ENCODE measurements around the gene PITRM1. TPM values are rescaled to one million over a fixed set of nuclear protein-coding genes. Genes with fewer than 3 reads are reported as not detected.
"Not testable (repeated sequence)": the region's sequence is repeated elsewhere in the genome, so short reads cannot be mapped to it uniquely, and the experiment has no call there.

PITRM1 gene
- total RNA-seq, 1 experiment from 2014 or later, result 83.5 TPM

GRCh38 chr10:3178042-3178441 lies 5.5 kb upstream of the PITRM1 start:
- POLR2A ChIA-PET (ENCODE audit: low non-redundant PET), result no interaction called here
- Histone ChIP-seq H3K4me3 (ENCODE audit: low read depth, low read length, poor library complexity, severe bottlenecking) (no peak overlapping the region), H3K27me3 (replicated peaks; ENCODE audit: insufficient read depth, low read depth, low read length, poor library complexity) (peaks cover 14% of the 10 kb centered on the region), H3K9me3 (ENCODE audit: low read depth, low read length, poor library complexity, severe bottlenecking) (no peaks in the 10 kb centered on the region), H3K36me3 (ENCODE audit: insufficient read depth, low read length, poor library complexity, severe bottlenecking) (no peaks in the 10 kb centered on the region), H3K4me1 (ENCODE audit: insufficient read depth, low read length, poor library complexity, severe bottlenecking) (no peaks in the 10 kb centered on the region), H3K27ac (ENCODE audit: low read depth, low read length, poor library complexity, severe bottlenecking) (no peak overlapping the region)
- DNase-seq (ENCODE audit: low spot score), result no peak
- no TSS peak for BruUV-seq (replicated peaks)
- no peak for TF ChIP-seq EZH2 (IDR thresholded peaks at IDR 0.05; ENCODE audit: borderline replicate concordance, low read depth, low read length, poor library complexity, severe bottlenecking)
- TF ChIP-seq CTCF (conservative IDR thresholded peaks at IDR 0.05; ENCODE audit: low read depth, low read length), result no peak
- CTCF ChIA-PET, result no interaction called here
- intact Hi-C loops (cut with micrococcal nuclease; ENCODE audit: unreplicated experiment), result no loop called here

- Histone ChIP-seq H3K27ac (ENCODE audit: low read depth, low read length, poor library complexity, severe bottlenecking) (no peak overlapping the region), H3K4me3 (ENCODE audit: low read depth, low read length, poor library complexity, severe bottlenecking) (peak overlapping the region; percentile 43), H3K27me3 (replicated peaks; ENCODE audit: insufficient read depth, low read depth, low read length, poor library complexity) (peaks cover 7% of the 10 kb centered on the region), H3K4me1 (ENCODE audit: insufficient read depth, low read length, poor library complexity, severe bottlenecking) (no peaks in the 10 kb centered on the region), H3K36me3 (ENCODE audit: insufficient read depth, low read length, poor library complexity, severe bottlenecking) (peaks cover 7% of the 10 kb centered on the region), H3K9me3 (ENCODE audit: low read depth, low read length, poor library complexity, severe bottlenecking) (no peaks in the 10 kb centered on the region)
- CTCF ChIA-PET, result interaction anchor here (0.6 kb wide), 1 partner anchor 11 kb away, joined by 3 read pairs; no protein-coding TSS in a partner anchor
- no peak for TF ChIP-seq CTCF (conservative IDR thresholded peaks at IDR 0.05; ENCODE audit: low read depth, low read length)
- TF ChIP-seq EZH2 (IDR thresholded peaks at IDR 0.05; ENCODE audit: borderline replicate concordance, low read depth, low read length, poor library complexity, severe bottlenecking), result no peak
- POLR2A ChIA-PET (ENCODE audit: low non-redundant PET), result interaction anchor here (0.8 kb wide), 1 partner anchor 24 kb away, joined by 3 read pairs; no protein-coding TSS in a partner anchor
- no TSS peak for BruUV-seq (replicated peaks)
- intact Hi-C loops (cut with micrococcal nuclease; ENCODE audit: unreplicated experiment), result no loop called here
- DNase-seq (ENCODE audit: low spot score), result no peak
These were observed 743 bp upstream of the PITRM1 start for GRCh38 chr10:3173171-3173878.

GRCh38 chr10:3172081-3172445 lies 519 bp downstream of the PITRM1 start:
- TF ChIP-seq CTCF (conservative IDR thresholded peaks at IDR 0.05; ENCODE audit: low read depth, low read length) (no peak), EZH2 (IDR thresholded peaks at IDR 0.05; ENCODE audit: borderline replicate concordance, low read depth, low read length, poor library complexity, severe bottlenecking) (no peak)
- CTCF ChIA-PET, result interaction anchor here (0.7 kb wide), 2 partner anchors 689 to 1080 kb away, joined by 3 to 11 read pairs; no protein-coding TSS in a partner anchor
- DNase-seq (ENCODE audit: low spot score), result no peak
- H3K27ac ChIP-seq (ENCODE audit: low read depth, low read length, poor library complexity, severe bottlenecking), result peak overlapping the region; percentile 71
- intact Hi-C loops (cut with micrococcal nuclease; ENCODE audit: unreplicated experiment), result no loop called here
- peaks cover 7% of the 10 kb centered on the region for H3K36me3 ChIP-seq (ENCODE audit: insufficient read depth, low read length, poor library complexity, severe bottlenecking)
- H3K4me1 ChIP-seq (ENCODE audit: insufficient read depth, low read length, poor library complexity, severe bottlenecking), result no peaks in the 10 kb centered on the region
- no TSS peak for BruUV-seq (replicated peaks)
- H3K9me3 ChIP-seq (ENCODE audit: low read depth, low read length, poor library complexity, severe bottlenecking), result no peaks in the 10 kb centered on the region
- POLR2A ChIA-PET (ENCODE audit: low non-redundant PET), result no interaction called here
- H3K27me3 ChIP-seq (replicated peaks; ENCODE audit: insufficient read depth, low read depth, low read length, poor library complexity), result peaks cover 7% of the 10 kb centered on the region
- peak overlapping the region; percentile 75 for H3K4me3 ChIP-seq (ENCODE audit: low read depth, low read length, poor library complexity, severe bottlenecking)

- intact Hi-C loops (cut with micrococcal nuclease; ENCODE audit: unreplicated experiment); POLR2A ChIA-PET (ENCODE audit: low non-redundant PET); DNase-seq (ENCODE audit: low spot score); CTCF ChIA-PET; H3K27ac ChIP-seq (ENCODE audit: low read depth, low read length, poor library complexity, severe bottlenecking); H3K27me3 ChIP-seq (replicated peaks; ENCODE audit: insufficient read depth, low read depth, low read length, poor library complexity); H3K4me1 ChIP-seq (ENCODE audit: insufficient read depth, low read length, poor library complexity, severe bottlenecking); BruUV-seq (replicated peaks); H3K9me3 ChIP-seq (ENCODE audit: low read depth, low read length, poor library complexity, severe bottlenecking): not testable (repeated sequence)
- Histone ChIP-seq H3K4me3 (ENCODE audit: low read depth, low read length, poor library complexity, severe bottlenecking) (peak overlapping the region; percentile 75), H3K36me3 (ENCODE audit: insufficient read depth, low read length, poor library complexity, severe bottlenecking) (peaks cover 11% of the 10 kb centered on the region)
These were observed 1.1 kb downstream of the PITRM1 start for GRCh38 chr10:3171488-3171887.
